Measurements from ENCODE around the gene SLC2A5.
"Not testable (repeated sequence)": the region's sequence is repeated elsewhere in the genome, so short reads cannot be mapped to it uniquely, and the experiment has no call there.

Gene SLC2A5

DNA sequence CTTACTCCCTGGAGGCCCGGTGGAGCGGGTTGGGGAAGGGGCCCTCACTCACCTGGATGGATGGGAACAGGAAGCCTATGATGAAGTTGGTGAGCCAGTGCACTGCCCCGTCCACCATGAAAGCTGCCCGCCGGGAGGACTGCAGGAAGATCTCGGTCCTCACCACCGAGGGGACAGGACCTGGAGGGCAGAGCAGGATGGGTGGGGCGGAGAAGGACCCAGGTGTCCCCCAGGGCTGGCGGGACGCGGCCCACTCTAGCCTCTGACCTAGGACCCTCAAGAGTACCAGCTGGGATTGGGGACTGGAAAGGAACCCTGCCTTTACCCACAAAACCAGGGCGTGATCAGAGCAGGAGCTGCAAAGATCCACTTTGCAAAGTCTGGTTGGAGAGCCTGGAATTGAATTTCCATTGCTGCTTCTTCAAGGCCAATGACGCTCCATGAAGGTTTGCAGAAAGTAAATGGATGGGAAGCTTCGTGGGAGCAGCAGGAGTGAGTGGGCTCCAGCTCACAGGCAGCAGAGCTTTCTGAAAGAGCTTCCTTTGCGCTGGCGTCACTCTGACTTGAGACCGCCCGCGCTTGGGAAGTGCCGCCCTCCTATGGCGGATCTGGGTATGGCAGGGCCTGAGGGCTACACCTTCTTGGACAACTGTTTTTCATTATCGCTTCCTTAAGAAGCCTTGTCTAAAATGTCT lies 64.6 kb downstream of the SLC2A5 start:
- DNase-seq, result peak; percentile 75

DNA sequence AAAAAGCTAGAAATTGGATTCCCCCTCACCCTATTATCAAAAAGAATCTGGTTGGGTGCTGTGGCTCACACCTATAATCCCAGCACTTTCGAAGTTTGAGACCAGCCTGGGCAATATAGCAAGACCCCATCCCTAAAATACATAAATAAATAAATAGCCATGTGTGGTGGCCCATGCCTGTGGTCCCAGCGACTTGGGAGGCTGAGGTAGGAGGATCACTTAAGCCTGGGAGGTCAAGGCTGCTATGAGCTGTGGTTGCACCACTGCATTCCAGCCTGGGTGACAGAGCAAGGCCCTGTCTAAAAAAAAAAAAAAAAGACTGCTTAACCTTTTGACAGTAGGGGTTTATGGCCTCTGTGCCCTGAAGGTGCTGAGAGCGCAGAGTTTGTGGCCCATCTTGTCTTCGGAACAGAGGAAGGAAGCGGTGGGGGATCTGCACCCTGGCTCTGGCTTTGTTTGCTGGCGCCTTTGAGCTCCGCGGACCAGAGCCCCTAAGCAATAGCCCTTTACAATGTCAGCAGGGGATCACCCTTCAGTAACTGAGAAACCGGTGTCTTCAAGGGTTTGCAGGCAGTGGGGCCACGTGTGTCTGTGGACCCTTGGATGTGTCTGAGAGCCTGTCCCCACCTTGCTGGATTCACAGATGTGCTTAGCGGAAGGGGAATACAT lies 65.3 kb downstream of the SLC2A5 start:
- no peak for DNase-seq

DNA sequence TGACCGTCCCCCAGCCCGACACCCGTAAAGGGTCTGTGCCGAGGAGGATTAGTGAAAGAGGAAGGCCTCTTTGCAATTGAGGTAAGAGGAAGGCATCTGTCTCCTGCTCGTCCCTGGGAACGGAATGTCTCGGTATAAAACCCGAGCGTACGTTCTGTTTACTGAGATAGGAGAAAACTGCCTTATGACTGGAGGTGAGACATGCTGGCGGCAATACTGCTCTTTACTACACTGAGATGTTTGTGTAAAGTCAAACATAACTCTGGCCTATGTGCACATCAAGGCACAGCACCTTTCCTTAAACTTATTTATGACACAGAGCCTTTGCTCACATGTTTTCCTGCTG lies 67.2 kb downstream of the SLC2A5 start:
- DNase-seq, result not testable (repeated sequence)

DNA sequence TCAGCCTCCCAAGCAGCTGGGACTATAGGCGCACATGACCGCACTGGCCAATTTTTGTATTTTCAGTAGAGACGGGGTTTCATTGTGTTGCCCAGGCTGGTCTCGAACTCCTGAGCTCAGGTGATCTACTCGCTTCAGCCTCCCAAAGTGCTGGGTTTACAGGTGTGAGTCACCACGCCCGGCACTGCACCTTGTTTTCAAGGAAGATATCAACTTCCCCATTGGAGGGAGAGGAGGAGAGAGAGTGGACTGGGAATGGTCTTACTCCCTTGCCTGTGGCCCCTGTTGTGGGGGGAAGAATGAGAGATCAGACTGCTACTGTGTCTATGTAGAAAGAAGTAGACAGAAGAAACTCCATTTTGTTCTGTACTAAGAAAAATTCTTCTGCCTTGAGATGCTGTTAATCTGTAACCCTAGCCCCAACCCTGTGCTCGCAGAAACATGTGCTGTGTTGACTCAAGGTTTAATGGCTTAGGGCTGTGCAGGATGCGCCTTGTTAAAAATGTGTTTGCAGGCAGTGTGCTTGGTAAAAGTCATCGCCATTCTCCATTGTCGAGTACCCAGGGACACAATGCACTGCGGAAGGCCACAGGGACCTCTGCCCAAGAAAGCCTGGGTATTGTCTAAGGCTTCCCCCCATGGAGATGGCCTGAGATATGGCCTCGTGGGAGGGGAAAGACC lies 67.8 kb downstream of the SLC2A5 start:
- not testable (repeated sequence) for DNase-seq

DNA sequence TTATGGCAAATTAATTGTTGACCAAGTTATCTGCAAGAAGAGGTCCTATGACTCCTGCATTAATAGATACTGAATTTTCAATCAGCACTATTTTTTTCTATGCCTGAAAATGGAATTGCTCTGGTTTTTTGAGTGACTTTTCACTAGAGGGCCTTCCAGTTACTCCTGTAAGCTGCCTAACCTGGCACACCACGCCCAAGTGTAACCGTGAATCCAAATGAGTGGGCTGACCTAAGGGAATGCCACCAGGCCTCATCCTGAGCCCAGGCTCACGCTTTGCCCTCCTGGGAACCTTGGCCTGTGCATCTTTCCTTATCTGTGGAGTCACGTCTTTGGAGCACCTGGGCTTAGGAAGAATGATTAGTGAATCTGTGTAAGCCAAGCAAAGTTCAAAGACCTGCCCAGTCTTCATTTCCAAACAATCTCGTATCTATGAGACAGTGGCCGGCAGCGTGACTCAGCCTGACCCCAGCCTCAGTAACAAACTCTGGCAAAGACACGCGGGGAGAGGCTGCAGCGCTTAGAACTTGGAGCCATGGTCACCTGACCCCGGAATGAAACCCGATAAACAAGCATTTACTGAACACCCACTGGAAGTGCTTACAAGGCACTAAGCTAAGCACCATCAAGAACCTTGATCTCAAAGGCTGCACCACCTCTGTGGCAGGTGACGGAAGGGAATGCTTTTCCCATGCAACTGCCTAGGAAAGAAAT lies 75.3 kb downstream of the SLC2A5 start:
- DNase-seq, result not testable (repeated sequence)

DNA sequence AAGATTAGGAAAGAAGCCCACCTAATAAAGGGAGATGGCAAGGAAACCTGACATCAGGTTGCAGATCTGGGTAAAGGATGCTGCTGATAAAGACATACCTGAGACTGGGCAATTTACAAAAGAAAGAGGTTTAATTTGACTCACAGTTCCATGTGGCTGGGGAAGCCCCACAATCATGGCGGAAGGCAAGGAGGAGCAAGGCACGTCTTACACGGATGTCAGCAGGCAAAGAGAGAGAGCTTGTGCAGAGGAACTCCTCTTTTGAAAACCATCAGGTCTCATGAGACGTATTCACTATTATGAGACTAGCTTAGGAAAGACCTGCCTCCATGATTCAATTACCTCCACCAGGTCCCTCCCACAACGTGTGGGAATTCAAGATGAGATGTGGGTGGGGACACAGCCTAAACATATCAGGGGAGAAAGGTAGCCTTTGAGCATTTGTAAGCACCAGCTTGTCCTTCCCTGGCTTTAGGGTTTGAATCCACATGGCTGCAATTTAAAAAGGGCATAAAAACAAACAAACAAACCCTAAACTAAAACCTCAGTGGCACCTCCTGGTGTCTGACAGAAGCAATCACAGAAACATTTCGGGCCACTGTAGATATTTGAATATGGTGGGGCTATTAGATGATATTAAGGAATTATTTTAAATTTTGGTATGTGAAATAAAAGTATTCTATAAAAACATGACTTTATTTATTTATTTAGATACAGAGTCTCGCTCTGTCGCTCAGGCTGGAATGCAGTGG lies 76.3 kb downstream of the SLC2A5 start:
- DNase-seq, result no peak

DNA sequence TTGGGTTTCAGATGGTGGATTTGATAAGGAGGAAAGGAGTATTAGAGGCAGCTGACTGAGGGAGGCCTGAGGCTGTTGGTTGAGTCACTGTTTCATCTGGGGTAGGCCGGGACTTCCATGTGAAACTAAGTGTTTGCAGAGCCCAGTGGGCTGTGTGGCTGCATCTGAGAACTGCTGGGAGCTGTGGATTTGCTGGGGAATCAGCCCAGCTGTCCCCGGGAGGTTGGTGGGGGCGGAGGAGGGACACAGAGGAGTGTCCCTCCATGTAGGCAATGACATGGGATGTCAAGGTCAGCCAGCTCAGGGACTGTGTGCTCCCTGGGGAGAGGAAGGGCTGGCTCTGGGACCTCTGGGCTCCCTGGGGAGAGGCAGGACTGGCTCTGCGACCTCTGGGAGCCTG lies 79.6 kb downstream of the SLC2A5 start:
- DNase-seq, result no peak

DNA sequence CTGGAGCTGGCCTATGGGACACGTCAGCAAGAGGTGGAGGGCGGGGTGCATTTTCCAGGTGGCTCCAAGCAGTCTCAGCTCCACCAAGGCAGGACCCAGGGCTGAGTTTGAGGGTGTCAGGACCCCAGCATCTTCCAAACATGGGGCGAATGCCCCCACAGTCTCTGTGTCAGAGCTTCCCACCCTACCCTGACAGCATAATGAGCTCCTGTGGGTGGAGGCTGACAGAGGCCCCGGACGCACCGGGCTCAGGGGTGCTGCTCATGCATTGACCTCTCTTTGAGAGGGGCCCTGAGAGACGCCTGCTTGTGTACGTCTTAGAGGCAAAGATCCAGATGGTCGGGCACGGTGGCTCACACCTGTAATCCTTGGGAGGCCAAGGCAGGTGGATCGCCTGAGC lies 80.4 kb downstream of the SLC2A5 start:
- DNase-seq, result no peak

DNA sequence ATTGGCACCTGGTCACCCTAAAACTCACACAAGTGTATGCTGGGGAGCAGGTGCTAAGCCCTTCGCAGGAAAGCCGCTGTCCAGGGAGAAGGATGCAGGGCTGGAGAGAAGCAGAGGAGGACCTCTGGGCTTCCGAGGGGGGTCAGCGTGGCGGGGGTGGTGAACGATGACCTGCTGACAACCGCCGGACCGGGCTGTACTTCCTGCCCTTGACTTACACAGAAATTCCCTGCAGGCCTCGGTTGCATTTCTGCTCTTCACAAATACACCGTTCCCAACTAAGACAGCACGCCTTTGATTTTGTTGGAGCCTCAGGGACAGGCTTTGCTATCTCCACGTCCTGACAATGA lies 80.8 kb downstream of the SLC2A5 start:
- no peak for DNase-seq

DNA sequence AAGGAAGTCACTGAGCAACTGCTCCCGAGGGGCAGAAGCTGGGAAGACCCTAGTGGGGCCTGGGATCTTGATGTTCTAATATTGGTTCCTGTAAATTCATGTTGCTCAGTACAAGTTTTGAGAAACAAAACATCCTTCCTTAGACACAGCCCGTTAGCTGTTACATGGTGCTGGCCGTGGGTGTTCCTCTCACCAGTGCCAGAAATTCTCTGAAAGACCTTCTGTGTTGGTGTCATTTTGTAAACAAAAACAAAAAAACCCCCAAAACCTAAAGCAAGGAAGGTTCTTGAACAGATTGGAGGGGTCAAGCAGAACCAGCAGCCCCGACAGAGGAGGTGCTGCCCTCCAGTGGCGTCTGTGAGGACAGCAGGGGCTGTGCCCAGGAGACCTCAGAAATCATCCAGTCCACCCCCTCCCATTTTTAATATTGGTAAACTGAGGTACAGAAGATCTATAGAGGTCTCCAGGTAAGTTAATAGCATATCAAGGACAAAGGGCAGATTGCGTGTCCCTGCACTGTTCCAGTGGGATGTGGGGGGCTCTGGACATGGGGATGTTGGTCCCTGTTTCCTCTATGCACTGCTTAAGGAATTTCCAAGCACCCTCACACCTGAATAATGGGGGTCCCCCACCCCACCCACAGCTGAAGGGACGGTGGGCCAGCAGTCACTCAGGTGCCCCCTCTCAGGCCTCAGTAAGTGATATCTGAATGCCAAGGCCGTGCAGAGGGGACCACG lies 81.4 kb downstream of the SLC2A5 start:
- DNase-seq, result peak; percentile 64

DNA sequence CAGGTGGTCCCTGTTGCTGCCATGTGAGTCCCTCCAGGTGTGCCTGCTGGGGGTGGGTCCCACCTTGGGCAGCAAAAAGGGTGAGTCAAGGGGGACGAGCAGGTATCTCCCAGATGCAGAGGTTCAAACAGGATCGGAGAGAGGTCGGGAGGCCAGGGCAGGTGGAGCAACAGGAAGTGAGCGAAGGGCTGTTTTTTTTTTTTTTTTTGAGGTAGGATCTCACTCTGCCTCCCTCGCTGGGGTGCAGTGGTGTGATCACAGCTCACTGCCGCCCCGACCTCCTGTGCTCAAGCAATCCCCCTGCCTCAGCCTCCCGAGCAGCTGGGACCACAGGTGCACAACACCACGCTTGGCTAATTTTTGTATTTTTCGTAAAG lies 82.6 kb downstream of the SLC2A5 start:
- no peak for DNase-seq

DNA sequence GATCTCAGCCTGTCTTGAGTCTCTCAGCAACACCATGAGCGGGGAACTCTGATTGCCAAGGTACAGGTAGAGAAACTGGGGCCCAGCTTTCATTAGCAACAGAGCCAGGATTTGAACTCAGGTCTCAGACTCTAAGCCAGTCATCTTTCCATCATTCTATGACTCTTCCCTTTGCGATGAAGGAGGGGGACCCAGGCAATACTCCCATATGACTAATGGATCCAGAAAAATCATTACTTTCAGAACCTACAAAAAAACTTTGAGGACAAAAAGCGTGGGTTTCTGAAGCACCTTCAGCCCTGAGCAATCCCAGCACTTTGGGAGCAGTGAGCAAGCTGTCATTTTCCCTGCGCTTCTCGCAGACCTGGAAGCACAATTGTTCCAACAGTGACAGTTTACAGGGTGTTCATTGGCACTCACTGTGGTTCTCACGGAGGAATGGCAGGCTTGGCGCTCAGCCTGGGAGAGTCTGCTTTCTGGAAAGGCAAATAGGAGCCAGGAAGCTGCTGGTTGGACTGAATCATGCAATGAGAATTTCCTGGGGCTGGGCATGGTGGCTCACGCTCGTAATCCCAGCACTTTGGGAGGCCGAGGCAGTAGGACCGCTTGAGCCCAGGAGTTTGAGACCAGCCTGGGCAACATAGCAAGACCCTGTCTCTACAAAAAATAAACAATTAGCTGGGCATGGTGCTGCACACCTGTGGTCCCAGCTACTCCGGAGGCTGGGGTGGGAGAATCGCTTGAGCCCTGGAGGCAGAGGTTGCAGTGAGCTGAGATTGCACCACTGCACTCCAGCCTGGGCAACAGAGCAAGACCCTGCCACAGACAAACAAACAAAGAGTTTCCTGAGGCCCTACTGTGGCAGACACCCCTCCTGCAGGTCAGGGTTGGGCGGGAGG lies 83.3 kb downstream of the SLC2A5 start:
- DNase-seq, result no peak

Data from effector CD8-positive, alpha-beta T cell (primary cell).